SK-N-SH (cell line): ENCODE results near the gene MRPS7. TPM values are rescaled to one million over a fixed set of nuclear protein-coding genes. Genes with fewer than 3 reads are reported as not detected.

Source experiments
- CTCF ChIA-PET: fragments of 300-600, 350-600 bp; formaldehyde crosslinking; extraction: SDS; loops from one replicate; lab custom pipeline; 2021; lab: Yijun Ruan, JAX
- POLR2A ChIA-PET: fragments of 350-600 bp; sonication (Branson Sonifier 250); formaldehyde crosslinking; extraction: SDS; loops from one replicate; lab custom pipeline; 2020; ENCODE audit warnings: antibody characterized with exemption, inconsistent platforms; lab: Yijun Ruan, JAX
- DNase-seq: peaks from one replicate; pipeline ENCODE4 v3.0.0; 2012
- H2AFZ ChIP-seq: fragments of 200-600 bp; sonication (generic); 2 replicates; pipeline ENCODE4 v1.8.1; 2016; ENCODE audit warnings: antibody characterized with exemption, mild to moderate bottlenecking, low read depth
- H3F3A ChIP-seq: fragments of 200-600 bp; sonication (generic); replicated peaks from 2 replicates; pipeline ENCODE3; 2016; ENCODE audit warnings: antibody characterized with exemption, mild to moderate bottlenecking; ENCODE audit not compliant: insufficient read depth
- H3K27ac ChIP-seq, 2 experiments: fragments of 200-500 bp in 1 of 2; fragments of 200-600 bp in 1 of 2; sonication (Bioruptor generic) in 1 of 2; sonication (generic), shearing (Covaris generic) in 1 of 2; 2 replicates each; pipeline versions ENCODE4 v1.5.1 to v1.6.1; 2014 to 2016; ENCODE audit warnings: low read depth in 2 of 2, inconsistent platforms in 1 of 2, low read length in 1 of 2, mild to moderate bottlenecking in 1 of 2, mixed read lengths in 1 of 2
- H3K27me3 ChIP-seq: fragments of 200-600 bp; sonication (generic), shearing (Covaris generic); 2 replicates; pipeline ENCODE4 v1.6.1; 2016; ENCODE audit warnings: mixed run types; ENCODE audit not compliant: insufficient read depth
- H3K36me3 ChIP-seq, 2 experiments: fragments of 200-500 bp in 1 of 2; fragments of 200-600 bp in 1 of 2; sonication (Bioruptor generic) in 1 of 2; sonication (generic) in 1 of 2; replicated peaks in 1 of 2; 2 replicates each; pipeline versions ENCODE3 to v1.5.1; 2014 to 2016; ENCODE audit warnings: low read length in 1 of 2, mild to moderate bottlenecking in 1 of 2; ENCODE audit not compliant: insufficient read depth in 2 of 2, control insufficient read depth in 1 of 2
- H3K4me1 ChIP-seq, 2 experiments: fragments of 200-500 bp in 1 of 2; fragments of 200-600 bp in 1 of 2; sonication (Bioruptor generic) in 1 of 2; sonication (generic), shearing (Covaris generic) in 1 of 2; 2 replicates each; pipeline versions ENCODE4 v1.5.1 to v1.6.1; 2014 to 2016; ENCODE audit warnings: low read depth in 1 of 2, low read length in 1 of 2, mixed run types in 1 of 2; ENCODE audit not compliant: insufficient read depth in 2 of 2, control insufficient read depth in 1 of 2
- H3K4me2 ChIP-seq: fragments of 200-600 bp; sonication (generic), shearing (Covaris generic); 2 replicates; pipeline ENCODE4 v1.6.1; 2017; ENCODE audit warnings: mixed run types
- H3K4me3 ChIP-seq, 2 experiments: fragments of 200-500 bp in 1 of 2; fragments of 200-600 bp in 1 of 2; sonication (Bioruptor generic) in 1 of 2; sonication (generic), shearing (Covaris generic) in 1 of 2; 2 replicates each; pipeline versions ENCODE4 v1.5.1 to v1.8.1; 2014 to 2016; ENCODE audit warnings: low read depth in 2 of 2, inconsistent platforms in 1 of 2, low read length in 1 of 2, mild to moderate bottlenecking in 1 of 2, mixed read lengths in 1 of 2, moderate library complexity in 1 of 2
- H3K79me2 ChIP-seq: fragments of 200-600 bp; sonication (generic); 2 replicates; pipeline ENCODE4 v1.8.1; 2017; ENCODE audit warnings: mild to moderate bottlenecking; ENCODE audit not compliant: insufficient read depth
- H3K9ac ChIP-seq: fragments of 200-600 bp; sonication (generic); 2 replicates; pipeline ENCODE4 v1.6.1; 2017; ENCODE audit warnings: mixed run types
- H3K9me2 ChIP-seq: fragments of 200-600 bp; sonication (generic); 2 replicates; pipeline ENCODE4 v1.6.1; 2017; ENCODE audit warnings: mixed run types
- H3K9me3 ChIP-seq: fragments of 200-600 bp; sonication (generic); 2 replicates; pipeline ENCODE4 v1.6.1; 2017; ENCODE audit warnings: mixed run types, mild to moderate bottlenecking, moderate library complexity
- H4K20me1 ChIP-seq: fragments of 200-600 bp; sonication (generic); 2 replicates; pipeline ENCODE4 v1.6.1; 2017; ENCODE audit warnings: mild to moderate bottlenecking, mixed run types; ENCODE audit not compliant: insufficient read depth
- CHD2 ChIP-seq: fragments of 150-350 bp; IDR thresholded peaks from 2 replicates; pipeline ENCODE4 v1.6.1; 2018; ENCODE audit warnings: low read length; ENCODE audit not compliant: partially characterized antibody
- CTCF ChIP-seq: fragments of 200-600 bp; sonication (generic); IDR thresholded peaks from 2 replicates; pipeline ENCODE4 v1.6.1; 2017; ENCODE audit warnings: antibody characterized with exemption, mild to moderate bottlenecking, moderate library complexity
- EP300 ChIP-seq, 2 experiments: IDR thresholded peaks; 2 replicates each; pipeline versions ENCODE4 v1.4.0 to v1.6.1; 2012; ENCODE audit warnings: borderline replicate concordance in 1 of 2, low read depth in 1 of 2, low read length in 1 of 2
- GABPA ChIP-seq: IDR thresholded peaks from 2 replicates; pipeline ENCODE4 v1.4.0; 2012; ENCODE audit warnings: low read depth, mild to moderate bottlenecking
- GATA2 ChIP-seq: sonication (generic); formaldehyde crosslinking; IDR thresholded peaks from 2 replicates; pipeline ENCODE4 v1.5.0; 2020; ENCODE audit warnings: mild to moderate bottlenecking, missing genetic modification reagents
- JUND ChIP-seq: IDR thresholded peaks from 2 replicates; pipeline ENCODE4 v1.4.0; 2012
- MAX ChIP-seq: IDR thresholded peaks from 2 replicates; pipeline ENCODE4 v1.4.0; 2012; ENCODE audit warnings: low read depth
- MXI1 ChIP-seq: IDR thresholded peaks from 2 replicates; pipeline ENCODE4 v1.6.1; 2012; ENCODE audit warnings: mild to moderate bottlenecking, low read depth, low read length, improper control_type of control experiment
- NRF1 ChIP-seq: IDR thresholded peaks from 2 replicates; pipeline ENCODE4 v1.6.1; 2012; ENCODE audit warnings: low read depth, mild to moderate bottlenecking, low read length
- RAD21 ChIP-seq: IDR thresholded peaks from 2 replicates; pipeline ENCODE4 v1.6.1; 2012; ENCODE audit warnings: mild to moderate bottlenecking, low read length
- RCOR1 ChIP-seq: fragments of 150-350 bp; IDR thresholded peaks from 2 replicates; pipeline ENCODE4 v1.6.1; 2017; ENCODE audit warnings: antibody characterized with exemption, low read length
- RXRA ChIP-seq: IDR thresholded peaks from 2 replicates; pipeline ENCODE4 v1.4.0; 2012; ENCODE audit warnings: low read depth, mild to moderate bottlenecking, borderline replicate concordance
- SIN3A ChIP-seq: IDR thresholded peaks from 2 replicates; pipeline ENCODE4 v1.6.1; 2012; ENCODE audit warnings: low read depth, mild to moderate bottlenecking, low read length, moderate library complexity, borderline replicate concordance
- TCF12 ChIP-seq: IDR thresholded peaks from 2 replicates; pipeline ENCODE4 v1.4.0; 2012
- TEAD4 ChIP-seq: IDR thresholded peaks from 2 replicates; pipeline ENCODE4 v1.4.0; 2012; ENCODE audit warnings: mild to moderate bottlenecking, borderline replicate concordance; ENCODE audit not compliant: insufficient read depth
- USF2 ChIP-seq: fragments of 150-350 bp; IDR thresholded peaks from 2 replicates; pipeline ENCODE4 v1.6.1; 2017; ENCODE audit warnings: antibody characterized with exemption, low read length, low read depth, borderline replicate concordance
- YY1 ChIP-seq: IDR thresholded peaks from 2 replicates; pipeline ENCODE4 v1.4.0; 2012; ENCODE audit warnings: low read depth, mild to moderate bottlenecking
- ZBTB33 ChIP-seq: IDR thresholded peaks from 2 replicates; pipeline ENCODE4 v1.4.0; 2012; ENCODE audit warnings: low read depth, borderline replicate concordance
- WGBS: methylation state at CpG from one replicate; pipeline ENCODE4 v1.1.6; 2017; ENCODE audit warnings: low lambda C conversion rate; 5-methylcytosine and 5-hydroxymethylcytosine counted together
- polyA plus RNA-seq, 3 experiments: library from polyadenylated mRNA; depleted of rRNA; stranded (reverse); fragments of >200 nt; gene quantifications; 2 replicates each; pipeline ENCODE4 v1.2.3, GENCODE V29; 2012
- TF ChIP-seq, protein P1 (sequence below): IDR thresholded peaks from 2 replicates; pipeline ENCODE4 v1.4.0; 2012; ENCODE audit warnings: low read depth, borderline replicate concordance
- TF ChIP-seq, protein P2 (sequence below): IDR thresholded peaks from 2 replicates; pipeline ENCODE4 v1.6.1; 2012; ENCODE audit warnings: mild to moderate bottlenecking, low read depth, low read length, moderate library complexity

MRPS7 gene
- polyA plus RNA-seq, 1 of the 3 experiments (the other 2 are of a cell fraction), result 82.8 TPM

GRCh38 chr17:75301049-75301448 lies 39.4 kb downstream of the MRPS7 start:
- Histone ChIP-seq H3K36me3 (no peaks in the 10 kb centered on the region), H3K9ac (no peak overlapping the region), H3K4me3 (no peak overlapping the region), H4K20me1 (no peaks in the 10 kb centered on the region), H3K4me1 (no peaks in the 10 kb centered on the region), H3K79me2 (no peaks in the 10 kb centered on the region), H3K9me3 (no peaks in the 10 kb centered on the region), H3K27ac (no peak overlapping the region), H3F3A (peaks cover 9% of the 10 kb centered on the region), H3K9me2 (no peaks in the 10 kb centered on the region), H3K27me3 (no peaks in the 10 kb centered on the region), H3K4me2 (no peak overlapping the region), H2AFZ (no peak overlapping the region)
- no peak for DNase-seq
- CTCF ChIA-PET, result interaction anchor here (0.7 to 2.4 kb wide), 5 partner anchors 9 to 111 kb away, joined by 3 to 8 read pairs (median 3); partner anchors contain the start of genes MIF4GD and SLC25A19
- POLR2A ChIA-PET, result no interaction called here
- no peak for TF ChIP-seq MXI1
- TF ChIP-seq SIN3A, result no peak
- TF ChIP-seq USF2, result no peak
- TF ChIP-seq GABPA, result no peak
- TF ChIP-seq GATA2, result no peak
- TF ChIP-seq, protein P1, sequence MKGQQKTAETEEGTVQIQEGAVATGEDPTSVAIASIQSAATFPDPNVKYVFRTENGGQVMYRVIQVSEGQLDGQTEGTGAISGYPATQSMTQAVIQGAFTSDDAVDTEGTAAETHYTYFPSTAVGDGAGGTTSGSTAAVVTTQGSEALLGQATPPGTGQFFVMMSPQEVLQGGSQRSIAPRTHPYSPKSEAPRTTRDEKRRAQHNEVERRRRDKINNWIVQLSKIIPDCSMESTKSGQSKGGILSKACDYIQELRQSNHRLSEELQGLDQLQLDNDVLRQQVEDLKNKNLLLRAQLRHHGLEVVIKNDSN, result no peak
- TF ChIP-seq TEAD4, result no peak
- no peak for TF ChIP-seq ZBTB33
- no peak for TF ChIP-seq RXRA
- TF ChIP-seq MAX, result no peak
- no peak for TF ChIP-seq RCOR1
- TF ChIP-seq NRF1, result no peak
- no peak for TF ChIP-seq JUND
- no peak for TF ChIP-seq EP300 (IDR thresholded peaks at IDR 0.05; ENCODE audit: borderline replicate concordance in 1 of 2, low read depth in 1 of 2, low read length in 1 of 2)
- TF ChIP-seq CTCF, result no peak
- TF ChIP-seq RAD21, result no peak
- TF ChIP-seq, protein P2, sequence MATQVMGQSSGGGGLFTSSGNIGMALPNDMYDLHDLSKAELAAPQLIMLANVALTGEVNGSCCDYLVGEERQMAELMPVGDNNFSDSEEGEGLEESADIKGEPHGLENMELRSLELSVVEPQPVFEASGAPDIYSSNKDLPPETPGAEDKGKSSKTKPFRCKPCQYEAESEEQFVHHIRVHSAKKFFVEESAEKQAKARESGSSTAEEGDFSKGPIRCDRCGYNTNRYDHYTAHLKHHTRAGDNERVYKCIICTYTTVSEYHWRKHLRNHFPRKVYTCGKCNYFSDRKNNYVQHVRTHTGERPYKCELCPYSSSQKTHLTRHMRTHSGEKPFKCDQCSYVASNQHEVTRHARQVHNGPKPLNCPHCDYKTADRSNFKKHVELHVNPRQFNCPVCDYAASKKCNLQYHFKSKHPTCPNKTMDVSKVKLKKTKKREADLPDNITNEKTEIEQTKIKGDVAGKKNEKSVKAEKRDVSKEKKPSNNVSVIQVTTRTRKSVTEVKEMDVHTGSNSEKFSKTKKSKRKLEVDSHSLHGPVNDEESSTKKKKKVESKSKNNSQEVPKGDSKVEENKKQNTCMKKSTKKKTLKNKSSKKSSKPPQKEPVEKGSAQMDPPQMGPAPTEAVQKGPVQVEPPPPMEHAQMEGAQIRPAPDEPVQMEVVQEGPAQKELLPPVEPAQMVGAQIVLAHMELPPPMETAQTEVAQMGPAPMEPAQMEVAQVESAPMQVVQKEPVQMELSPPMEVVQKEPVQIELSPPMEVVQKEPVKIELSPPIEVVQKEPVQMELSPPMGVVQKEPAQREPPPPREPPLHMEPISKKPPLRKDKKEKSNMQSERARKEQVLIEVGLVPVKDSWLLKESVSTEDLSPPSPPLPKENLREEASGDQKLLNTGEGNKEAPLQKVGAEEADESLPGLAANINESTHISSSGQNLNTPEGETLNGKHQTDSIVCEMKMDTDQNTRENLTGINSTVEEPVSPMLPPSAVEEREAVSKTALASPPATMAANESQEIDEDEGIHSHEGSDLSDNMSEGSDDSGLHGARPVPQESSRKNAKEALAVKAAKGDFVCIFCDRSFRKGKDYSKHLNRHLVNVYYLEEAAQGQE, result no peak
- TF ChIP-seq YY1, result no peak
- TF ChIP-seq CHD2, result no peak
- no peak for TF ChIP-seq TCF12
- WGBS, result 90% methylated on average over 9 of the region's 9 CpGs
